ENCODE results near the gene OR4K5.

DNA sequence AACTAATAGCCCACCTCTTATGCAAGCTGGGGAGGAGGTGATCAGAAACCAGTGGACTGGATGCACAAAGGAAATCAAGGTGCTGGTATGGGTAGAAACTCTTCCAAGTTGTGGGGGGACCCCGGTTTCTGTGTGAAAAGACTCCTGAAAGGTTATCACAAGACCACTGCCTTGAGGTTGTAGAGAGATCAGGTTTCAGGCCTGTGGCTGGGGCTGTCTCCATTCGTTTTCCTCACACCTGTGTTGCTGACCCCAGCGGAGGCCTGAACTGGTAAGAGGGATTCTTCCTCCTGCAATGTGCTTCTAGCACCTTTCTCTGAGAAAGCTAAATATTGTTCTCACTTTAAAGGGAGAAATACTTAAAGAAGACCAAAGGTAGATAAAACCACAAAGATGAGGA, 9.3 kb upstream of the OR4K5 start:
- no peak for TF ChIP-seq POLR2AphosphoS5 (IDR thresholded peaks at IDR 0.05; ENCODE audit: low read depth, low read length)
- TF ChIP-seq, protein P1, sequence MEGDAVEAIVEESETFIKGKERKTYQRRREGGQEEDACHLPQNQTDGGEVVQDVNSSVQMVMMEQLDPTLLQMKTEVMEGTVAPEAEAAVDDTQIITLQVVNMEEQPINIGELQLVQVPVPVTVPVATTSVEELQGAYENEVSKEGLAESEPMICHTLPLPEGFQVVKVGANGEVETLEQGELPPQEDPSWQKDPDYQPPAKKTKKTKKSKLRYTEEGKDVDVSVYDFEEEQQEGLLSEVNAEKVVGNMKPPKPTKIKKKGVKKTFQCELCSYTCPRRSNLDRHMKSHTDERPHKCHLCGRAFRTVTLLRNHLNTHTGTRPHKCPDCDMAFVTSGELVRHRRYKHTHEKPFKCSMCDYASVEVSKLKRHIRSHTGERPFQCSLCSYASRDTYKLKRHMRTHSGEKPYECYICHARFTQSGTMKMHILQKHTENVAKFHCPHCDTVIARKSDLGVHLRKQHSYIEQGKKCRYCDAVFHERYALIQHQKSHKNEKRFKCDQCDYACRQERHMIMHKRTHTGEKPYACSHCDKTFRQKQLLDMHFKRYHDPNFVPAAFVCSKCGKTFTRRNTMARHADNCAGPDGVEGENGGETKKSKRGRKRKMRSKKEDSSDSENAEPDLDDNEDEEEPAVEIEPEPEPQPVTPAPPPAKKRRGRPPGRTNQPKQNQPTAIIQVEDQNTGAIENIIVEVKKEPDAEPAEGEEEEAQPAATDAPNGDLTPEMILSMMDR (IDR thresholded peaks at IDR 0.05) = no peak
- TF ChIP-seq TCF7L2 (IDR thresholded peaks at IDR 0.05; ENCODE audit: low read depth, low read length) = no peak
- no peak for TF ChIP-seq SIN3A (IDR thresholded peaks at IDR 0.05; ENCODE audit: borderline replicate concordance, insufficient read depth, low read depth, low read length)
- TF ChIP-seq, protein P2, sequence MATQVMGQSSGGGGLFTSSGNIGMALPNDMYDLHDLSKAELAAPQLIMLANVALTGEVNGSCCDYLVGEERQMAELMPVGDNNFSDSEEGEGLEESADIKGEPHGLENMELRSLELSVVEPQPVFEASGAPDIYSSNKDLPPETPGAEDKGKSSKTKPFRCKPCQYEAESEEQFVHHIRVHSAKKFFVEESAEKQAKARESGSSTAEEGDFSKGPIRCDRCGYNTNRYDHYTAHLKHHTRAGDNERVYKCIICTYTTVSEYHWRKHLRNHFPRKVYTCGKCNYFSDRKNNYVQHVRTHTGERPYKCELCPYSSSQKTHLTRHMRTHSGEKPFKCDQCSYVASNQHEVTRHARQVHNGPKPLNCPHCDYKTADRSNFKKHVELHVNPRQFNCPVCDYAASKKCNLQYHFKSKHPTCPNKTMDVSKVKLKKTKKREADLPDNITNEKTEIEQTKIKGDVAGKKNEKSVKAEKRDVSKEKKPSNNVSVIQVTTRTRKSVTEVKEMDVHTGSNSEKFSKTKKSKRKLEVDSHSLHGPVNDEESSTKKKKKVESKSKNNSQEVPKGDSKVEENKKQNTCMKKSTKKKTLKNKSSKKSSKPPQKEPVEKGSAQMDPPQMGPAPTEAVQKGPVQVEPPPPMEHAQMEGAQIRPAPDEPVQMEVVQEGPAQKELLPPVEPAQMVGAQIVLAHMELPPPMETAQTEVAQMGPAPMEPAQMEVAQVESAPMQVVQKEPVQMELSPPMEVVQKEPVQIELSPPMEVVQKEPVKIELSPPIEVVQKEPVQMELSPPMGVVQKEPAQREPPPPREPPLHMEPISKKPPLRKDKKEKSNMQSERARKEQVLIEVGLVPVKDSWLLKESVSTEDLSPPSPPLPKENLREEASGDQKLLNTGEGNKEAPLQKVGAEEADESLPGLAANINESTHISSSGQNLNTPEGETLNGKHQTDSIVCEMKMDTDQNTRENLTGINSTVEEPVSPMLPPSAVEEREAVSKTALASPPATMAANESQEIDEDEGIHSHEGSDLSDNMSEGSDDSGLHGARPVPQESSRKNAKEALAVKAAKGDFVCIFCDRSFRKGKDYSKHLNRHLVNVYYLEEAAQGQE (IDR thresholded peaks at IDR 0.05; ENCODE audit: insufficient read depth in 1 of 2, low read depth in 2 of 2, low read length in 1 of 2) = no peak
